Stimulated activated CD4-positive, alpha-beta T cell treated with anti-CD3 and anti-CD28 coated beads, Interleukin-1b, Interleukin-23, amount 100 ng/mL, for 24 hours (primary cell): ENCODE measurements around the gene BIK.
"Not testable (repeated sequence)": the region's sequence is repeated elsewhere in the genome, so short reads cannot be mapped to it uniquely, and the experiment has no call there.

Experiments used
- DNase-seq, 4 experiments: peaks; one replicate each; pipeline ENCODE4 v3.0.0-alpha.2; 2020; ENCODE audit warnings: low read depth in 4 of 4, low spot score in 1 of 4

Gene BIK

GRCh38 chr22:43134553-43134952 is 24.0 kb downstream of the BIK start:
- DNase-seq: no peak

- DNase-seq: no peak
Observed at GRCh38 chr22:43135565-43135964, 25.0 kb downstream of the BIK start.

GRCh38 chr22:43136255-43136654 is 25.7 kb downstream of the BIK start:
- DNase-seq: no peak

GRCh38 chr22:43136801-43137200 is 26.3 kb downstream of the BIK start:
- DNase-seq: no peak

GRCh38 chr22:43142880-43143562 is 32.5 kb downstream of the BIK start, which contains the start of gene MCAT:
MCAT (minus strand) TSS chr22:43143398; CDS start chr22:43143348, 50 bp downstream.
- DNase-seq: peak; percentile 59 to 76 (median 68)

GRCh38 chr22:43144949-43145348 is 34.4 kb downstream of the BIK start:
- no peak for DNase-seq

- DNase-seq: not testable (repeated sequence)
Observed at GRCh38 chr22:43145371-43145770, 34.8 kb downstream of the BIK start.

- not testable (repeated sequence) for DNase-seq
Observed at GRCh38 chr22:43146332-43146731, 35.8 kb downstream of the BIK start.

GRCh38 chr22:43147821-43148220 is 37.3 kb downstream of the BIK start:
- DNase-seq: no peak

- no peak for DNase-seq
Observed at GRCh38 chr22:43148581-43148980, 38.0 kb downstream of the BIK start.

GRCh38 chr22:43150731-43151206 is 40.2 kb downstream of the BIK start:
- DNase-seq: no peak

GRCh38 chr22:43151251-43152002 is 40.9 kb downstream of the BIK start, which contains the start of gene TSPO:
TSPO (plus strand) TSS chr22:43151559; CDS start chr22:43159239, 7,680 bp downstream.
- peak; percentile 28 to 44 (median 42) for DNase-seq

GRCh38 chr22:43152003-43152356 is 41.4 kb downstream of the BIK start:
- no peak for DNase-seq

- peak; percentile 25 to 43 (median 30) for DNase-seq
Observed at GRCh38 chr22:43152357-43153071, 42.0 kb downstream of the BIK start.

GRCh38 chr22:43153899-43154298 is 43.3 kb downstream of the BIK start:
- no peak for DNase-seq

GRCh38 chr22:43154887-43155536 is 44.5 kb downstream of the BIK start:
- DNase-seq: no peak

- DNase-seq: no peak
Observed at GRCh38 chr22:43155789-43156188, 45.2 kb downstream of the BIK start.

GRCh38 chr22:43156413-43156812 is 45.9 kb downstream of the BIK start:
- no peak for DNase-seq

- no peak for DNase-seq
Observed at GRCh38 chr22:43157874-43158546, 47.5 kb downstream of the BIK start.

GRCh38 chr22:43158778-43159483 is 48.4 kb downstream of the BIK start:
- DNase-seq: no peak
